Neuronal stem cell (in vitro differentiated cells): ENCODE measurements around the gene FAM120AOS.
"Not testable (repeated sequence)": the region's sequence is repeated elsewhere in the genome, so short reads cannot be mapped to it uniquely, and the experiment has no call there.

Source experiments
- DNase-seq: peaks from one replicate; pipeline ENCODE4 v3.0.0-alpha.2; 2013; ENCODE audit warnings: low spot score
- H2AFZ ChIP-seq: one replicate; pipeline ENCODE4 v1.6.1; 2013; ENCODE audit warnings: mild to moderate bottlenecking, low read length, inconsistent platforms
- H2AK5ac ChIP-seq: 2 replicates; pipeline ENCODE4 v1.6.1; 2013; ENCODE audit warnings: low read depth, mild to moderate bottlenecking, inconsistent platforms, low read length, moderate library complexity, mixed read lengths
- H2BK120ac ChIP-seq: 2 replicates; pipeline ENCODE4 v1.6.1; 2013; ENCODE audit warnings: low read depth, mild to moderate bottlenecking, inconsistent platforms, low read length, moderate library complexity, mixed read lengths
- H2BK12ac ChIP-seq: one replicate; pipeline ENCODE4 v1.6.1; 2013; ENCODE audit warnings: low read length, inconsistent platforms
- H2BK15ac ChIP-seq: 2 replicates; pipeline ENCODE4 v1.6.1; 2013; ENCODE audit warnings: mild to moderate bottlenecking, low read length, inconsistent platforms, mixed read lengths
- H2BK5ac ChIP-seq: one replicate; pipeline ENCODE4 v1.6.1; 2013; ENCODE audit warnings: inconsistent platforms, mild to moderate bottlenecking, low read length, moderate library complexity
- H3K14ac ChIP-seq: one replicate; pipeline ENCODE4 v1.6.1; 2013; ENCODE audit warnings: low read length, inconsistent platforms
- H3K18ac ChIP-seq: 2 replicates; pipeline ENCODE4 v1.6.1; 2013; ENCODE audit warnings: low read length, inconsistent platforms
- H3K23ac ChIP-seq: 2 replicates; pipeline ENCODE4 v1.6.1; 2013; ENCODE audit warnings: low read depth, mild to moderate bottlenecking, mixed read lengths, low read length, inconsistent platforms; ENCODE audit not compliant: poor library complexity
- H3K27ac ChIP-seq: replicated peaks from 3 replicates; pipeline ENCODE4 v1.5.1; 2013; ENCODE audit warnings: low read length, inconsistent platforms
- H3K27me3 ChIP-seq, 3 experiments: 2 replicates each; pipeline ENCODE4 v1.6.1; 2013; ENCODE audit warnings: low read length in 3 of 3, mild to moderate bottlenecking in 2 of 3, inconsistent platforms in 1 of 3, low read depth in 1 of 3, mixed read lengths in 1 of 3, moderate library complexity in 1 of 3; ENCODE audit not compliant: control insufficient read depth in 3 of 3, insufficient read depth in 3 of 3
- H3K36me3 ChIP-seq, 2 donors: replicated peaks in 1 of 2; 2 replicates each; pipeline ENCODE4 v1.6.1; 2013; ENCODE audit warnings: low read length in 2 of 2; ENCODE audit not compliant: control insufficient read depth in 2 of 2, insufficient read depth in 2 of 2
- H3K4ac ChIP-seq: 2 replicates; pipeline ENCODE4 v1.6.1; 2013; ENCODE audit warnings: inconsistent platforms, mild to moderate bottlenecking, low read length, moderate library complexity
- H3K4me1 ChIP-seq, 2 donors: 1 replicate in 1 of 2; 2 replicates in 1 of 2; pipeline ENCODE4 v1.6.1; 2013; ENCODE audit warnings: low read length in 2 of 2, low read depth in 1 of 2; ENCODE audit not compliant: control insufficient read depth in 2 of 2, insufficient read depth in 1 of 2
- H3K4me2 ChIP-seq: one replicate; pipeline ENCODE4 v1.6.1; 2013; ENCODE audit warnings: mild to moderate bottlenecking, low read length, inconsistent platforms; ENCODE audit not compliant: insufficient read depth, poor library complexity, severe bottlenecking
- H3K4me3 ChIP-seq, 2 donors: 2 replicates each; pipeline ENCODE4 v1.5.1; 2013; ENCODE audit warnings: low read length in 2 of 2, mild to moderate bottlenecking in 2 of 2, inconsistent platforms in 1 of 2, moderate library complexity in 1 of 2
- H3K79me1 ChIP-seq: one replicate; pipeline ENCODE4 v1.6.1; 2013; ENCODE audit warnings: low read depth, mild to moderate bottlenecking, inconsistent platforms, low read length, moderate library complexity
- H3K9ac ChIP-seq: one replicate; pipeline ENCODE4 v1.6.1; 2013; ENCODE audit warnings: mild to moderate bottlenecking, low read depth, low read length, inconsistent platforms; ENCODE audit not compliant: poor library complexity
- H3K9me3 ChIP-seq, 2 donors: replicated peaks in 1 of 2; 2 replicates each; pipeline versions ENCODE3 to v1.6.1; 2013; ENCODE audit warnings: low read length in 2 of 2, mild to moderate bottlenecking in 2 of 2, inconsistent platforms in 1 of 2, low read depth in 1 of 2, mixed read lengths in 1 of 2, moderate library complexity in 1 of 2; ENCODE audit not compliant: control insufficient read depth in 2 of 2, insufficient read depth in 1 of 2
- H4K8ac ChIP-seq: one replicate; pipeline ENCODE4 v1.6.1; 2013; ENCODE audit warnings: low read depth, mild to moderate bottlenecking, inconsistent platforms, low read length, moderate library complexity
- H4K91ac ChIP-seq: one replicate; pipeline ENCODE4 v1.6.1; 2013; ENCODE audit warnings: low read length, low read depth, mild to moderate bottlenecking, inconsistent platforms; ENCODE audit not compliant: poor library complexity
- WGBS, 2 donors: extraction: QIAGEN DNeasy Blood & Tissue Kit; methylation state at CpG; one replicate each; pipeline ENCODE4 v1.1.7; 2013; ENCODE audit warnings: missing lambda C conversion rate in 2 of 2, mixed read lengths in 1 of 2; ENCODE audit not compliant: insufficient read length in 2 of 2, insufficient replicate concordance in 1 of 2; ENCODE audit errors: extremely low coverage in 2 of 2; 5-methylcytosine and 5-hydroxymethylcytosine counted together

FAM120AOS gene

DNA sequence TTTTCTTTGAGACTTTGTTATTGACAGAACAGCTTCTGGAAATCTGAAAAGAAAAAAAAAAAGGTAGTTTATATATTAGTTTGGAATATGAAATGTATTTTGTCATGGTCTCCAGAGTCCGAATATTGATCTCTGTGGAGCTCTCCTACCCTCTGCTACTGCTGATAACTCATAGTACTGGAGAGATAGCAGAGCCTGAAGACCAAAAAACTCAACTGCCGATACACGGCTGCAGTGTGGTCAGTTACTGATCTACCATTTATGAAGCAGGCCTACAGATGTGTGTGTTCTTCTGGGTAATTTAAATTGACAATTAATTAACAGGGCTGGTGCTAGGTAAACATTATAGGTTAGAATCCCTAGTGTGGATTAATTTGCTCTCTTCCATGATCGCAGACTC, 5.7 kb downstream of the FAM120AOS start:
- no peak overlapping the region for H4K8ac ChIP-seq
- H3K4me2 ChIP-seq: no peak overlapping the region
- no peak overlapping the region for H2AK5ac ChIP-seq
- no peak overlapping the region for H3K14ac ChIP-seq
- no peak overlapping the region for H3K9ac ChIP-seq
- DNase-seq: no peak
- no peak overlapping the region for H2BK5ac ChIP-seq
- H4K91ac ChIP-seq: no peak overlapping the region
- no peak overlapping the region for H2BK120ac ChIP-seq
- H3K4me1 ChIP-seq: peaks cover 0 to 2% of the 10 kb centered on the region in 2 donors
- H2AFZ ChIP-seq: no peak overlapping the region
- peaks cover 2 to 6% of the 10 kb centered on the region in 2 donors for H3K9me3 ChIP-seq
- H3K4ac ChIP-seq: no peak overlapping the region
- no peak overlapping the region for H3K4me3 ChIP-seq
- no peak overlapping the region for H3K27ac ChIP-seq
- H3K27me3 ChIP-seq: no peaks in the 10 kb centered on the region
- no peak overlapping the region for H2BK12ac ChIP-seq
- H3K18ac ChIP-seq: no peak overlapping the region
- peaks cover 3% of the 10 kb centered on the region for H3K79me1 ChIP-seq
- WGBS, 2 donors: no CpG with 5 or more reads among the region's 4 CpGs
- H2BK15ac ChIP-seq: no peak overlapping the region
- peaks cover 16 to 45% of the 10 kb centered on the region in 2 donors for H3K36me3 ChIP-seq
- no peak overlapping the region for H3K23ac ChIP-seq

DNA sequence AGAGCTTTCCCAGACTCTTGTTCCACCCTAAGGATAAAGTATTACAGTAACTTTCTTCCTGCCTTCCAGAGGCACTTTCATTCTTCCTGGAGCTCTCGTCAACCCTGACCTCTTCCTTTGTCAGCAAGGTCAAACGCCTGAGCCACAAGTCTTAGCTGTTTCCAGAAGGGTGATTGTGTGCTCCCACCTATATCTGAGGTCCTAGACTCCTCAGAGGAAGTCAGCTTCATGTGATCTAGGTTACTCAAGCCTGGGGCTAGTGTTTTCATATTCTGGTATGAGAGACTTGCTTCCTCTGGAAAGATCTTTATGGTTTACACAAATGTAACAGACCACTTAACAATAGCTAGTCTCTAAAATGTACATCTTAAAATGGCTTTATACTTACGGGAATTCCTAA, 7.3 kb downstream of the FAM120AOS start:
- Histone ChIP-seq H3K18ac (no peak overlapping the region), H4K8ac (no peak overlapping the region), H2AFZ (no peak overlapping the region), H3K23ac (no peak overlapping the region), H3K4ac (no peak overlapping the region), H3K14ac (no peak overlapping the region), H3K9me3 (peaks cover 2 to 6% of the 10 kb centered on the region in 2 donors), H3K4me1 (peaks cover 0 to 2% of the 10 kb centered on the region in 2 donors), H2AK5ac (no peak overlapping the region), H3K4me3 (no peak overlapping the region), H3K9ac (no peak overlapping the region), H2BK120ac (no peak overlapping the region), H2BK15ac (no peak overlapping the region), H3K27me3 (no peaks in the 10 kb centered on the region), H2BK12ac (no peak overlapping the region), H2BK5ac (no peak overlapping the region), H4K91ac (no peak overlapping the region), H3K4me2 (no peak overlapping the region), H3K36me3 (peaks cover 16 to 45% of the 10 kb centered on the region in 2 donors), H3K79me1 (peaks cover 3% of the 10 kb centered on the region), H3K27ac (no peak overlapping the region)
- no peak for DNase-seq
- no CpG with 5 or more reads among the region's 3 CpGs for WGBS, 2 donors

DNA sequence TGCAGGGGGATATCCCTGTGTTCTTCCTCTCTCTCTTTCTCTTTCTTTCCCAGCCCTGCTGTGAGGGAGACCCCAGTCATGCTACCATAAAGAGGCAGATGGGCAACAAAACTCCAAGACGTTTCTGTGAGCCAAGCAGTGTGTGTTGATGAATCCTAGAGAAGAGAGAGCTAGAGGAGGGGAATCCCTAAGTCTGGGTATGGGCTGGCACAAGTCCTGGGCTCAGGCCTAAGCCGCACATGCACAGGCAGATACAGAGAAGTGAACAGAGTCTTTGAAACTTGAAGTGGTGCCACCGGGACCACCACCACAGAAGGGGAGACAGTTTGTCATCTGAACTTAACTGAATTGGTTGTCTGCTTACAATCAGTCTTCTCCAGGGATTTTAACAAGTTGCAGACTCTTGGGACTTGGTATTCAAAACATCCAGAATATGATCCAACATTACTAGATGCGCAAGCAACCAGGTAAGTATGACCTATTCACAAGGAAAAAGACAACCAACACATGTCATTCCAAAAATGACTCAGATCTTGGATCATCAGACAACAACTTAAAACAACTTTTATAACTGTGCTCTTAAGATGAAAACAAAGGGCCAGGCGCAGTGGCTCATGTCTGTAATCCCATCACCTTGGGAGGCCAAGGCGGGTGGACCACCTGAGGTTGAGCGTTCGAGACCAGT, 12.3 kb downstream of the FAM120AOS start:
- H3K4me2 ChIP-seq: no peak overlapping the region
- H2AFZ ChIP-seq: no peak overlapping the region
- H3K4me1 ChIP-seq: peaks cover 3 to 15% of the 10 kb centered on the region in 2 donors
- no peak overlapping the region for H3K27ac ChIP-seq
- WGBS, 2 donors: no CpG with 5 or more reads among the region's 8 CpGs
- no peak overlapping the region for H2BK5ac ChIP-seq
- no peak overlapping the region for H3K14ac ChIP-seq
- H2BK120ac ChIP-seq: no peak overlapping the region
- H2AK5ac ChIP-seq: no peak overlapping the region
- no peak overlapping the region for H3K4me3 ChIP-seq
- no peak overlapping the region for H3K18ac ChIP-seq
- no peak overlapping the region for H2BK15ac ChIP-seq
- H3K27me3 ChIP-seq: no peaks in the 10 kb centered on the region
- no peak for DNase-seq
- H4K91ac ChIP-seq: no peak overlapping the region
- H4K8ac ChIP-seq: no peak overlapping the region
- no peak overlapping the region for H3K9ac ChIP-seq
- peaks cover 2 to 4% of the 10 kb centered on the region in 2 donors for H3K9me3 ChIP-seq
- no peak overlapping the region for H3K4ac ChIP-seq
- no peak overlapping the region for H3K23ac ChIP-seq
- no peaks in the 10 kb centered on the region for H3K79me1 ChIP-seq
- H3K36me3 ChIP-seq: peaks cover 1 to 5% of the 10 kb centered on the region in 2 donors
- no peak overlapping the region for H2BK12ac ChIP-seq

DNA sequence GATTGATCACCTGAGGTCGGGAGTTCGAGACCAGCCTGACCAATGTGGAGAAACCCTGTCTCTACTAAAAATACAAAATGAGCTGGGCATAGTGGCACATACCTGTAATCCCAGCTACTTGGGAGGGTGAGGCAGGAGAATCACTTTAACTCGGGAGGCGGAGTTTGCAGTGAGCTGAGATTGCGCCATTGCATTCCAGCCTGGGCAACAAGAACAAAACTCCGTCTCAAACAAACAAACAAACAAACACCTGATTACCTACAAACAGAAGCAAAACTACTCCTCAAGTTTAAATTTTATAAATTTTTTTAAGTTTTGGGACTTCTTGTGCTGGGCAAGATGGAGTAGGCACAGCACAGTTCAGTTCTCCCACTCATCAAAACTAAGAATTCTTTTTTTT, 14.1 kb downstream of the FAM120AOS start:
- not testable (repeated sequence) for DNase-seq, H3K23ac ChIP-seq, H4K8ac ChIP-seq, H4K91ac ChIP-seq, H3K79me1 ChIP-seq, H2BK15ac ChIP-seq, H3K27ac ChIP-seq, H3K9me3 ChIP-seq, H2AFZ ChIP-seq, H3K4me3 ChIP-seq, H3K4me2 ChIP-seq, H3K18ac ChIP-seq, H3K9ac ChIP-seq, H2BK12ac ChIP-seq, H3K14ac ChIP-seq, H2BK5ac ChIP-seq, H2AK5ac ChIP-seq, H3K27me3 ChIP-seq, H2BK120ac ChIP-seq, H3K36me3 ChIP-seq, H3K4ac ChIP-seq
- WGBS, 2 donors: no CpG with 5 or more reads among the region's 6 CpGs
- peaks cover 3 to 15% of the 10 kb centered on the region in 2 donors for H3K4me1 ChIP-seq
